GM12878 (cell line): ENCODE results near the gene PPP1R3F. TPM values are rescaled to one million over a fixed set of nuclear protein-coding genes. Genes with fewer than 3 reads are reported as not detected.

Experiments used
- ATAC-seq: fragments of 200-7000 bp; cut with Tn5 transposase; 3 replicates; pipeline ENCODE4 v1.9.1; 2020; ENCODE audit warnings: mild to moderate bottlenecking, moderate library complexity
- BruUV-seq: library from RNA; stranded (reverse); fragments of 400-500 nt; replicated peaks from 2 replicates; lab custom pipeline; 2021; lab: Mats Ljungman, UMichigan
- CTCF ChIA-PET: fragments of 300-600 bp; sonication (Branson Sonifier 250); formaldehyde crosslinking; extraction: SDS; loops from one replicate; lab custom pipeline; 2021; ENCODE audit warnings: inconsistent platforms; lab: Yijun Ruan, JAX
- POLR2A ChIA-PET: fragments of 350-600 bp; formaldehyde crosslinking; extraction: SDS; loops from one replicate; lab custom pipeline; 2021; ENCODE audit warnings: inconsistent platforms; lab: Charles Lee
- RAD21 ChIA-PET: fragments of 300-600 bp; sonication (Branson Sonifier 250); formaldehyde crosslinking; loops from one replicate; lab custom pipeline; 2023; ENCODE audit warnings: antibody characterized with exemption; ENCODE audit not compliant: unreplicated experiment; lab: Charles Lee
- SMC1A ChIA-PET: fragments of 300-600 bp; sonication (Branson Sonifier 250); formaldehyde crosslinking; loops from one replicate; lab custom pipeline; 2023; ENCODE audit not compliant: unreplicated experiment, uncharacterized antibody; lab: Charles Lee
- DNase-seq: peaks from one replicate; pipeline ENCODE4 v3.0.0-alpha.2; 2011; ENCODE audit warnings: low read depth, low spot score
- FAIRE-seq: peaks from 3 replicates; lab custom pipeline; 2011; peaks lifted over from hg19 to GRCh38; lab: Jason Lieb, UNC
- H2AFZ ChIP-seq: 2 replicates; pipeline ENCODE4 v1.6.0; 2011; ENCODE audit warnings: low read depth, low read length, control low read depth; ENCODE audit not compliant: control insufficient read depth
- H3K27ac ChIP-seq: 2 replicates; pipeline ENCODE4 v1.5.1; 2011; ENCODE audit warnings: control low read depth; ENCODE audit not compliant: control insufficient read depth, insufficient read depth
- H3K27me3 ChIP-seq, 2 experiments: replicated peaks in 1 of 2; 2 replicates each; pipeline versions ENCODE4 v1.6.0 to v1.6.1; 2011; ENCODE audit warnings: low read length in 1 of 2; ENCODE audit not compliant: control insufficient read depth in 2 of 2, insufficient read depth in 2 of 2
- H3K36me3 ChIP-seq, 2 experiments: 2 replicates each; pipeline ENCODE4 v1.5.1; 2011; ENCODE audit warnings: low read length in 1 of 2; ENCODE audit not compliant: control insufficient read depth in 2 of 2, insufficient read depth in 2 of 2
- H3K4me1 ChIP-seq: 2 replicates; pipeline ENCODE4 v1.6.1; 2011; ENCODE audit warnings: mild to moderate bottlenecking, low read length, moderate library complexity, mixed read lengths; ENCODE audit not compliant: control insufficient read depth, insufficient read depth
- H3K4me2 ChIP-seq: 2 replicates; pipeline ENCODE4 v1.6.0; 2011; ENCODE audit warnings: control low read depth; ENCODE audit not compliant: control insufficient read depth, insufficient read depth
- H3K4me3 ChIP-seq: fragments of 200-600 bp; sonication (generic); 2 replicates; pipeline ENCODE4 v1.5.1; 2016
- H3K79me2 ChIP-seq: 2 replicates; pipeline ENCODE4 v1.6.0; 2011; ENCODE audit warnings: low read length; ENCODE audit not compliant: control insufficient read depth, insufficient read depth
- H3K9ac ChIP-seq: 2 replicates; pipeline ENCODE4 v1.8.0; 2011; ENCODE audit warnings: low read length, control low read depth, mixed read lengths; ENCODE audit not compliant: control insufficient read depth, insufficient read depth
- H3K9me3 ChIP-seq: replicated peaks from 3 replicates; pipeline ENCODE4 v1.5.1; 2011; ENCODE audit warnings: mild to moderate bottlenecking, low read length; ENCODE audit not compliant: control insufficient read depth, insufficient read depth
- H4K20me1 ChIP-seq: 2 replicates; pipeline ENCODE4 v1.6.0; 2011; ENCODE audit not compliant: control insufficient read depth, insufficient read depth
- CREB1 ChIP-seq: IDR thresholded peaks from 2 replicates; pipeline ENCODE4 v1.6.1; 2012; ENCODE audit warnings: low read depth, mild to moderate bottlenecking, inconsistent platforms
- FOXK2 ChIP-seq: fragments of 450-650 bp; IDR thresholded peaks from 2 replicates; pipeline ENCODE4 v1.6.1; 2017; ENCODE audit warnings: mild to moderate bottlenecking, moderate library complexity
- HCFC1 ChIP-seq: fragments of 150-350 bp; IDR thresholded peaks from 2 replicates; pipeline ENCODE4 v1.6.1; 2014; ENCODE audit warnings: low read length
- POLR2AphosphoS5 ChIP-seq: IDR thresholded peaks from 2 replicates; pipeline ENCODE4 v1.6.1; 2011; ENCODE audit warnings: mild to moderate bottlenecking, low read length, inconsistent platforms
- SUZ12 ChIP-seq: fragments of 200-600 bp; sonication (generic); IDR thresholded peaks from one replicate; pipeline ENCODE4 v1.6.1; 2018; ENCODE audit warnings: antibody characterized with exemption, mild to moderate bottlenecking; ENCODE audit not compliant: unreplicated experiment
- ZNF384 ChIP-seq: IDR thresholded peaks from 2 replicates; pipeline ENCODE4 v1.6.1; 2012; ENCODE audit warnings: low read depth, mild to moderate bottlenecking, low read length, improper control_type of control experiment, borderline replicate concordance
- ZNF622 ChIP-seq: fragments of 450-650 bp; IDR thresholded peaks from 2 replicates; pipeline ENCODE4 v1.6.1; 2017; ENCODE audit warnings: mild to moderate bottlenecking, inconsistent platforms
- WGBS: methylation state at CpG from one replicate; pipeline ENCODE4 v1.1.6; 2016; ENCODE audit warnings: low lambda C conversion rate; ENCODE audit not compliant: insufficient replicate concordance, insufficient coverage; ENCODE audit errors: missing lambda C conversion rate; 5-methylcytosine and 5-hydroxymethylcytosine counted together
- in situ Hi-C: fragments of 300-500 bp; cut with MboI; formaldehyde crosslinking; loops from 9 replicates; pipeline ENCODE4 v1.14.3; 2018; ENCODE audit warnings: mixed read lengths
- intact Hi-C: fragments of 100-400 bp; cut with micrococcal nuclease; formaldehyde crosslinking; loops from one replicate; pipeline ENCODE4 v1.14.2; 2022; ENCODE audit not compliant: unreplicated experiment
- polyA plus RNA-seq, 11 experiments: library from polyadenylated mRNA; depleted of rRNA in 4 of 11; unstranded in 6 of 11; stranded (reverse) in 5 of 11; fragments of >200 nt; fragmentation: Nextera tagmentation in 4 of 11; fragmentation: Illumina TruSeq in 1 of 11; extraction: Ambion mirVana in 4 of 11; extraction: Trizol in 1 of 11; gene quantifications; 1 replicate in 1 of 11; 2 replicates in 10 of 11; pipeline versions ENCODE4 v1.2.1 to v1.2.3, GENCODE V29; 2011 to 2016; ENCODE audit warnings: inconsistent platforms in 2 of 11, missing spikeins in 2 of 11, low read depth in 1 of 11
- total RNA-seq, 4 experiments: library from RNA; depleted of rRNA in 3 of 4; stranded (reverse); fragments of >200 nt in 3 of 4; fragmentation: Illumina TruSeq in 1 of 4; extraction: Trizol in 1 of 4; gene quantifications; 2 replicates each; pipeline versions ENCODE4 v1.2.1 to v1.2.3, GENCODE V29; 2013 to 2021
- TF ChIP-seq, protein P1 (sequence below): IDR thresholded peaks from 2 replicates; pipeline ENCODE4 v1.6.1; 2012; ENCODE audit warnings: low read length, inconsistent platforms
- TF ChIP-seq, protein P2 (sequence below): fragments of 450-650 bp; IDR thresholded peaks from 2 replicates; pipeline ENCODE4 v1.6.1; 2018; ENCODE audit warnings: mild to moderate bottlenecking, low read depth, moderate library complexity; ENCODE audit not compliant: partially characterized antibody

The PPP1R3F gene
- total and polyA plus RNA-seq, 10 of the 15 experiments (the other 5 are each of a cell fraction or from before 2014, with no cell fraction given): 0.18 to 4.4 (median 1.00) TPM

DNA sequence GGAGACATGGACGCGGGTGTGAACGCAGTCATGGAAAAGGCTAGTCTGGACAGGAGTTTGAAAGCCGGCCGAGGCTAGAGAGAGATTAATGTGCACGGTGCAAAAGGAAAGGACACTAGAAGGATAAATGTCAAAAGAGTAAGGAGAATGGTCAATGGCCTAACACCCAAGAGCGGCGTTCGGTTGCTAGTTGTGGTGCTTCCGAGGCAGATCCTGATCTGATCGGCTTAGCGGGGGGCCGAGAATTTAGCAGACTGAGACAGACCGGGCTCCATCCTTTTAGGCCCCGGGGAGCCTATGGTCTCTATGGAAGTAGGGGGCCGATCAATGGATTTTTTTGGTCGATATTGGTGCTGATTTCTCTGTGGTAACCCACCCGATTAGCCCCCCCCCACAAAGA, 40.8 kb downstream of the PPP1R3F start:
- Histone ChIP-seq H3K36me3 (no peaks in the 10 kb centered on the region), H3K79me2 (no peaks in the 10 kb centered on the region), H3K9ac (no peak overlapping the region), H3K27me3 (no peaks in the 10 kb centered on the region), H3K27ac (no peak overlapping the region), H3K9me3 (no peaks in the 10 kb centered on the region), H3K4me2 (no peak overlapping the region), H4K20me1 (no peaks in the 10 kb centered on the region), H3K4me1 (peaks cover 5% of the 10 kb centered on the region), H3K4me3 (no peak overlapping the region), H2AFZ (no peak overlapping the region)
- ATAC-seq: no peak
- DNase-seq: no peak
- no TSS peak for BruUV-seq
- in situ Hi-C loops: no loop called here
- TF ChIP-seq ZNF622: no peak
- TF ChIP-seq, protein P1, sequence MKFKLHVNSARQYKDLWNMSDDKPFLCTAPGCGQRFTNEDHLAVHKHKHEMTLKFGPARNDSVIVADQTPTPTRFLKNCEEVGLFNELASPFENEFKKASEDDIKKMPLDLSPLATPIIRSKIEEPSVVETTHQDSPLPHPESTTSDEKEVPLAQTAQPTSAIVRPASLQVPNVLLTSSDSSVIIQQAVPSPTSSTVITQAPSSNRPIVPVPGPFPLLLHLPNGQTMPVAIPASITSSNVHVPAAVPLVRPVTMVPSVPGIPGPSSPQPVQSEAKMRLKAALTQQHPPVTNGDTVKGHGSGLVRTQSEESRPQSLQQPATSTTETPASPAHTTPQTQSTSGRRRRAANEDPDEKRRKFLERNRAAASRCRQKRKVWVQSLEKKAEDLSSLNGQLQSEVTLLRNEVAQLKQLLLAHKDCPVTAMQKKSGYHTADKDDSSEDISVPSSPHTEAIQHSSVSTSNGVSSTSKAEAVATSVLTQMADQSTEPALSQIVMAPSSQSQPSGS: no peak
- TF ChIP-seq, protein P2, sequence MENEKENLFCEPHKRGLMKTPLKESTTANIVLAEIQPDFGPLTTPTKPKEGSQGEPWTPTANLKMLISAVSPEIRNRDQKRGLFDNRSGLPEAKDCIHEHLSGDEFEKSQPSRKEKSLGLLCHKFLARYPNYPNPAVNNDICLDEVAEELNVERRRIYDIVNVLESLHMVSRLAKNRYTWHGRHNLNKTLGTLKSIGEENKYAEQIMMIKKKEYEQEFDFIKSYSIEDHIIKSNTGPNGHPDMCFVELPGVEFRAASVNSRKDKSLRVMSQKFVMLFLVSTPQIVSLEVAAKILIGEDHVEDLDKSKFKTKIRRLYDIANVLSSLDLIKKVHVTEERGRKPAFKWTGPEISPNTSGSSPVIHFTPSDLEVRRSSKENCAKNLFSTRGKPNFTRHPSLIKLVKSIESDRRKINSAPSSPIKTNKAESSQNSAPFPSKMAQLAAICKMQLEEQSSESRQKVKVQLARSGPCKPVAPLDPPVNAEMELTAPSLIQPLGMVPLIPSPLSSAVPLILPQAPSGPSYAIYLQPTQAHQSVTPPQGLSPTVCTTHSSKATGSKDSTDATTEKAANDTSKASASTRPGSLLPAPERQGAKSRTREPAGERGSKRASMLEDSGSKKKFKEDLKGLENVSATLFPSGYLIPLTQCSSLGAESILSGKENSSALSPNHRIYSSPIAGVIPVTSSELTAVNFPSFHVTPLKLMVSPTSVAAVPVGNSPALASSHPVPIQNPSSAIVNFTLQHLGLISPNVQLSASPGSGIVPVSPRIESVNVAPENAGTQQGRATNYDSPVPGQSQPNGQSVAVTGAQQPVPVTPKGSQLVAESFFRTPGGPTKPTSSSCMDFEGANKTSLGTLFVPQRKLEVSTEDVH: no peak
- no peak for TF ChIP-seq SUZ12
- no peak for TF ChIP-seq POLR2AphosphoS5
- TF ChIP-seq CREB1: no peak
- TF ChIP-seq FOXK2: no peak
- no peak for TF ChIP-seq HCFC1
- no peak for TF ChIP-seq ZNF384
- FAIRE-seq: no peak
- CTCF ChIA-PET: no interaction called here
- intact Hi-C loops: no loop called here
- 80% methylated on average over 18 of the region's 18 CpGs for WGBS
- POLR2A ChIA-PET: no interaction called here
- SMC1A ChIA-PET: no interaction called here
- RAD21 ChIA-PET: no interaction called here
